Amygdala (tissue), 56 donors: ENCODE measurements around the gene EEF1G.
"Not testable (repeated sequence)": the region's sequence is repeated elsewhere in the genome, so short reads cannot be mapped to it uniquely, and the experiment has no call there.

Source experiments
- DNase-seq, 56 donors: peaks; one replicate each; lab custom pipeline; 2025; lab: John Stamatoyannopoulos, UW

EEF1G gene

DNA sequence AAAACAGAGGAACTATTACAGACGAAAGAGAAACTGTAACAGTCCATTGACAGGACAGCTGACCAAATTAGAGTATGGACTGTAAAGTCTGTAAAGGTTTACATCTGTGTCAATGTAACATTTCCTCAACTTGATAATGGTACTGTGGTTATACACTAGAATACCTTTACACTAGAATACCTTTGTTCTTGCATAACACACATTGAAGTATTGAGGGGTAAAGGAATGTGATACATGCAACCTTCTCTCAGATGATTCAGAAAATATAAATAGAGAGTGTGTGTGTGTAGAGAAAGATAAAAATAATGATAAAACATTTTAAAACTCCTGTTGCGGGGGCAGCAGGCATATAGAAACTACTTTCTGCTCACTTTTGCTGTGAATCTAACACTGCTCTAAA lies 5.6 kb upstream of the EEF1G start:
- DNase-seq, result no peak

DNA sequence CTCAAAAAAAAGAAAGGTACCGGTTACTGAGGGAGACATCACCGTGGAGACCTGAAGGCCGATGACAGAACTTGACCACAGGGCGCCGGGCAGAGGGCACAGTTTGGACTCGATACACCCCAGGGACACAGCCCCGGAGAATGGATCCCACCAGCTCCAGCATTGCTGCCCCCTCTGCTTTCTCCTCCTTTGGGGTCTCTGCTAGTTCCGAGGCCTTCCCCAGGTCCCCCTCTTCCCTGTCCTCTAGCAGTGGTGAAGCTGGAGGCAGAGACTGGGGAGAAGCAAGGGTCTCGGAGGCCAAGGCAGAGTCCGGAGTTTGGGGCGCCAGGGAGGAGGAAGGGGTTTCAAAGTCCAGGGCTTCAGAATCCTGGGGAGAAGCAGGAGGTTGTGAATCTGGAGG lies 4.8 kb upstream of the EEF1G start:
- no peak for DNase-seq

DNA sequence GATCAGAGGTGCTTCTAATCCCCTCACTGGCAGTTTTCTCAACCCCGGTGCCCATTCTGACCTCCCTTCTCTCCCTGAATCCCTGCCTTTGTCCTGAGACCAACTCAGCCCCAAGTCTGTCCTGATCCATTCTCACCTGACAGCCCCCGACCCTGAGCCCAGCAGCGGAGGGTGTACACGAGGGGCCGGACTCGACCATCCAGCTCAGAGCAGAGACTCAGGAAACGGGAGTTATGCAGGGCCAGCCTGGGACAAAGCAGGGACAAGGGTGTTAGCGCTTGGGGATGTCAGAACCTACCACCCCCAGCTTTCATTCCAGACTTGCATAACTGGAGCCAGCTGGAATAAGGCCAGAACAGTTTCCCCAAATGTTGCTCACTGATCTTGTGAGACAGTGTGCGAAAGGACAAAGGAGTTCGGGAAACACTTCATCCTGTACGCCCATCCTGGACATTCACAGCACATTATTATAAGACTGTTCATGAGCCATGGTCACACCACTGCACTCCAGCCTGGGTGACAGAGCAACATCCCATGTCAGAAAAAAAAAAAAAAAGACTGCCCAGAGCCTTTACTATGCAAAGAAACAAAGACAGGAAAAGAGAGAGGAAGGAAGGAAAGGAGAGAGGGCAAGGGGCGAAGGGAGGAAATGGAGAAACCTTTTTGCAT lies 3.5 kb upstream of the EEF1G start:
- no peak for DNase-seq

DNA sequence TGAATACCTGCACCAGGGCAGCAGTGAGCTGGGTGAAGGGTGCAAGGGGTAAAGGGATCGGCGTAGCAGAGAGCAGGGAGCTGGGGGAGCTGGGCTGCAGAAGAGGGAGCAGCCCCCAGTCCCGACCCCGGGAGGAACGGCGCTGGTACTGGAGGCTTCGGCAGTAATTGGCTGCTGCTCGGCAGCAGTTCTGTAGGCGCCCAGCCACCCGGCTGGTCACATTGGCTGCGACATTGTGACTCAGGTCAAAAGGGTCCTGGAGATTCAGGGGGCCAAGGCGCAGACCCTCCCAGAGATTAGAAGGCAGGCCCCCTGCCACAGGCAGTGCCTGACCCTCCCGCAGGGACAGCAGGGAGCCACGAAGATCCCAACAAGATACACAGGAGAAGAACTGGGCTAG lies 2.1 kb upstream of the EEF1G start:
- no peak for DNase-seq

DNA sequence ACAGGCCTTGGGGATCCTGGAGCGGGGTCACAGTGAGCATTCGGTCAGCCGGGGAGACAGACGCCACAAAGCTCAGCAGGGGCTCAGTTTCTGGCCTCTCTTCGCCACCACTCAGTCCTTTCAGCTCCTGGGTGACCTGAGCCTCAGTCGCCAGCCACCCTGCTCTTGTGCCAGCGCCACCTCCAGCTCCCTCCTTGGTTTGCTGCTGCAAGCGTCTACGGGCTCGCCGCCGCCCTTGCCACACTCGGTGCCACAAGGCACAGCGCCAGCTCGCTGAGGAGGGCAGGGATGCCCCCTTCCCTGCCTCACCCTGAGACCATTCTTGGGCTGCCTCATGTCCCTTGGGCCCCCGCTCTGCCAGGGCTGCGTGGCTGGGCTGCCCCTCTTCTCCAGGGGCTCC lies 1.5 kb upstream of the EEF1G start:
- no peak for DNase-seq

DNA sequence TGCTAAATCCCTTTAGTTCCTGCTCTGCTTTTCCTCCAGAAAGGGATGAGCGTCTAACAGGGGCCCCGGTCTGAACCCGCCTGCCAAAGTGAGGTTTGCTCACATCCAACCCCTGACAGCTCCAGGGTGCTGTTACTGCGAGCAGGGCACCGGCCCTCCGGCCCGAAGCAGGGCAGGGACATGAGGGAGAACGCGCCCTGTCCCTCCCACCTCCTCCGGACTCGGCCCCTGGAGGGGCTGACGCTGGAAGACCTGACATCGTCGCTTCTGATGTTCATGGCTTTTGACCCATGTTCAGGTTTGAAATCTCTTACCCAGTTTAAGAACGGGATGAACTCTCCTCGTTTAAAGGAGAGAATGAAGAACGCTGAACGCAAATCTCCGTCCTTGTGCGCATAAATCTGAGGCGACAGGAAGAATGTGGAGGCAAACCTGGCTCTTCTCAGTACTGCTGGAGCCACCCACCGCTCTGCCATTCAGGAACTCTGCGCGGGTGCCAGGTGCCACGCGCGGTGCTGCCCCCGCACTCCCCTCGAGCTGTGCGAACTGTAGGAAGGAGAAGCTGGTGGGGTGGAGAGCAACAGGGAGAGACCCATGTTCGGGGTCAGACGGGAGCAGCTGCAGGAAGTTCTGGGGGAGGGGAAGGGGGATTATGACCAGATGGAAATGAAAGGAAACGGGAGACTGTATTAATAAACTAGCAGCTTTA lies 826 bp upstream of the EEF1G start:
- DNase-seq, result peak in 20 of 56 donors; percentile 15 to 66 (median 45)

DNA sequence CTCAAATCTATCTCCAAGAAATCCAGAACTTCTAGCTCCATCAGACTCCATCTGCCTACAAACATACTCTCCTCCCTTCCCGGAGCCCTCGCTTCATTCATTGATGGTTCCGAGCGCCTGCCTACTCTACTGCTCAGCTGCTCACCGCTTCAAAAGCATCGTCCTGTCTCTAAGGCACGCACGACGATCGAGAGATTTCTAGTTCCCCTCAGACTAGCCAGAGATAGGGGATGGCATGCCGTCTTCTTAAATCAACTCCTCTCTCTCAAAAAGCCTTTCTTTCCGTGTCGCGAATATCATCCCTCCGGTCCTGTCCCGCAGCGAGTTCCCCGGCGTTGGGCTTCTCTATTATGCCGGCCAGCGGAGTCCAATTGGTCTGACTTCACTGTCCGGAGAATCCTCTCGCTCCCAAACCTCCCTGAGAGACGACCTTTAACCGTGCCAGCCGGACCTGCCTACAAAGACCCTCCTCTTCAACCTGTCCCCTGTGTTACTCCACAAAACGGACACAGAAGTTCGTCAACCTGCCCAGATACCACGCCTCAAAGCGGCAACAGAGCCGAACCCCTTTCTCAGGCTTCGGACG lies 592 bp downstream of the EEF1G start:
- DNase-seq, result peak in 5 of 56 donors; percentile 45 to 60 (median 51)

DNA sequence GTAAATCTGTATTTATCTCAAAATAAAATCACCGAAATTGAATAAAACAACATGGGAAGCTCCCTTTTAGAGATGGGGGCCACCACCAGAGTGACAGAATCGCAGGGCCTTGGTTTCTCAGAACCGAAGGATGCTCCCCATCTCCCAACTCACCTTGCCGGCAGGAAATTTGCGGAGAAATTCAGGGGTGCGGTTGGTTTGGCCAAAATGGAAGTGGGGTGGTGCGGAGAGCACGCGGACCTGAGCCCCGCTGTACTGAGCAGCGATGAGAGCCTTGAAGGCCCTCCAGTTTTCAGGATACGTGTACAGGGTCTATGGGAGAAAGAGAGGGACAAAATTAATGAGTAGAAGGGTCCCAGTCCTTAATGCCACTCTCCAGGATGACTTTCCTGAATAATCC lies 1.3 kb downstream of the EEF1G start:
- no peak for DNase-seq

DNA sequence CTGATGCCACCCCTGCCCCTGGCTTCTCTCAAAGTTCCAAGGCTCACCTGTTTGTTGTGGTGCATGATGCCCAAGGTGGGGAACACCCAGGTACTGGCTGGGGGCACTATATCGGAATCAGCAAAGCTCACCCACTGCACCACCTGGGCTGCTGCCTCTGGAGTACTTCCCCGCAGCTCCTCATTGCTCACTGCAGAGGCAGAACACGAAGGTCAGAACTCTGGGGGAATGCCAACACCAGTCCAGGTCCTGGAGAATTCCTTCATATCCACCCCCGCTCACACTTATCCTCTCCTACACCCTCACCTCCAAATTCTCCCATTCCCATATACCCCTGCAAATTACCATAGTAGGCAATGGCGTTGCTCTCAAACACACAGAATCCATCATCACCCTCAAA lies 2.2 kb downstream of the EEF1G start:
- not testable (repeated sequence) for DNase-seq

DNA sequence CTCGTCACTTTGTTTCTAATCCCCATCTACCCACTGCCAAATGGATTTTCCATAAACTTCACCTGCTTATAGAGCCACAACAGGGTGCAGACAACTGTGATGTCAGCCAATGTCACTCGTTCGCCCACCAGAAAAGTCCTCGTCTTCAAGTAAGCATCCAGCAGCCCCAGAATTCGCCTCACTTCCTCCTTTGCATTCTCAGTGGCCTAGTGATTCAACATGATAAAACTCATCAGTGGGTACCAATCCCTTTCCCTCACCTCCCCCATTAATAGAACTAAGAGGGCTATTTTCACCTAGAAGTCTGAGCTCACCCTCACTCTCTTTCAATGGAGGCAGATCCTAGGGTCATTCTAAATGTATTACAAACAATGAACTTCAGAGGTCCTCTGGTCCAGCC lies 2.8 kb downstream of the EEF1G start:
- not testable (repeated sequence) for DNase-seq

DNA sequence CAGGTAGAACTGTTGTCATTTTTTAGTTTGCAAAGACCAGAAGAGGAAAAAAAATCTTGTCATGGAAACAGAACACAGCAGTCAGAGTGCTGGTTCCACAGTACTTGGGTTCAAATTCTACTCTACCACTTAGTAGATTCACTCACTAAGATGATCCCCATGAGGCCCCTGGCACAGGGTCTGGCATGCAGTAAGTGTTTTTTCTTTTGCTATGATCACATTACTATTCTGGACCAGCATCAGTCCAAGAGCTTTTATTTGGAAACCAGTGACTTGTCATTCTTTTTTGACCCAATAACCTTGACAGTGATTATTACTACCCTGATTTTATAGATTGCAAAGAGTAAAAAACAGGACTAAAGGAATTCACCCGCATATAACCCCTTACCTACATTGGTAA lies 4.1 kb downstream of the EEF1G start:
- no peak for DNase-seq

DNA sequence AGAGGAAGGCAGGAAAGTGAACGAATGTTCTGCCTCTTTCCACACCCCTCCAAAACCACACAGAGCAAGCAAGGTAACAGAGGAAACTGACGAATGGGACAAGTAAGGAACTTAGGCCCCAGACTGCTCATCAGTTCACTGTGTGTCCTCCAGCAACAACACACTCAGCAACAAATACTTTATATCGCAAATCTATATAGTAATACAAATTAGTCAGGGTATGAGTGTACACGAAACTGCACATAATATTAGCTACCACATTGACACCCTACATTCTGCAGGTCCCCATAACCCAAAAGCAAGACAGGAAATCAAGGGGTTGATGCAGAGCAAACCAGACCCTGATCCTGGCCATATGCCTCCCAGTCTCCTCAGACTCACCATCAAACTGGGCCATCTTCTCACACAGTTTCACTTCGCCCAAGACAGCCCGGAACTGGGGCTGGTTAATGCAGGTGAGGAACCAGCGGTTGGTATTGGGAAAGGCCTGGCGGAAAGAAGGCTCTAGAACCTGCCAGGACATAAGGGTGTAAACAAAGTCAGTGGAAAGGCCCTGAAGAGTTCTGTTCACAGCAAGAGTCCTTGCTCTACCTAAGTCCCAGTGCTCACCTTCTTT lies 6.6 kb downstream of the EEF1G start:
- DNase-seq, result no peak

DNA sequence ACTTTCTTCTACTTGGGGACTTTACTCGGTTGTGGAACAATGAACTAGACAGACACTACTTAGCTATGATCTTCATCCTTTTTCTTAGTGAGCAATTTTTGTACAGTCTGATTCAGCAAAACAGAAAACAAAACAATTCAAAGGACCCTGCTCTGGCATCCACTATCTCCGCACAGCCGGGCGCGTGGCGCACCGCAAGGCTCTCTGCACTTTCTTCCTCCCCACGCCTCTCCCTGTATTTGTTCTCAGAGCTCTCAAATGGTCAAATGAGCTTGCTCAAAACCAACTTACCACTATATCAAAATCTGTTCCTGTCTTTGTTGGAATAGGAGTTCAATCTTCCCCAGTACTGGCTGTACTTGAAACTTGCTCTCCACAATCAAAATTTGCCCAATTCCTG lies 7.4 kb downstream of the EEF1G start:
- DNase-seq, result no peak

DNA sequence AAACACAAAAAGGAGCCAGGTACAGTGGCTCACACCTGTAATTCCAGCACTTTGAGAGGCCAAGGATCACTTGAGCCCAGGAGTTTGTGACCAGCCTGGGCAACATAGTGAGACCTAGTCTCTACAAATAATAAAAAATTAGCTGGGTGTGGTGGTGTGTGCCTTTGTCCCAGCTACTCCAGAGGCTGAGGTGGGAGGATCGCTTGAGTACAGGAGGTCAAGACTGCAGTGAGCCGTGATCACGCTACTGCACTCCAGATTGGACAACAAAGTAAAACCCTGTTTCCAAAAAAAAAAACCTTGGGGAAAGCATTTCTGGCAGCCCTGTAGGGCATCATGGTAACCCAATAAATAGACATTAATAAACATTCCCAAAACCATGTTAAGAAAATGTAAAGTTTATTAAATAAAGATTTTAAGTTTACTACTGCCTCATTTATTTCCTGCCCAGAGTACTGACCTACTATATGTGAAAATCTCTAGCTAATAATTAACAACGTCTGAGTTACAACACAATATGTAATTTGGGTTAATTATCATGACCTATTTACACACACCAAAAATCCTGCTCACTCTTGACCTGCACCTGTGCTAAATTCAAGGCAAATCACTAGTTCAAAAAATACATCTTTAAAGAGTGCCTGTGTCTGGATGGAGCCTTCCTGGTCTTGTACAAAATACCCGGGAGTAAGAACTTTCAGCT lies 8.4 kb downstream of the EEF1G start:
- no peak for DNase-seq

DNA sequence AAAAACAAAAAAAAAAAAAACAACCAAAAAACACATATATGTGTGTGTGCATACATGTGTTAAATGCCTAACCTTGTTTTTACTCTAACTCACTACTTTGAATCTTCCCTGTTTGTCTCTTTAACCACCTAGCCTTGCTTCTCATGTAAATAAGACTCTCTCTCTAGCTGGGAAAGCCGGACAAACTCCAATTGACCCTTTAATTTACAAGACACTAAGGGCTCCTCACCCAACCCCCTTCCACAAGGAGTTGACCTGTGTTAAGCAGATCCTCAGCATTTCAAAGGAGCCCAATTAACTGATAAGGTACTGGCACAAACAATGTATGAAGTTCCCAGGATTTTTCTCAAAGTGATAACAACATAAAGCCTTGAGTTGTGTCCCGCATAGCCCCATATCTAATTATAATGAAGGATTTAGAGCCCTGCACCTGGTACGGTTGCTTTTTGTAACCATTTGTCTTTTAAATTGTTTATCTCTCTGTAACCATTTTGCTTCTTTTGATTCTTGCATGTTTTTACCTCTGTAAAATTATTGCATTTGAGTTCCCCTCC lies 11.9 kb downstream of the EEF1G start:
- not testable (repeated sequence) for DNase-seq

DNA sequence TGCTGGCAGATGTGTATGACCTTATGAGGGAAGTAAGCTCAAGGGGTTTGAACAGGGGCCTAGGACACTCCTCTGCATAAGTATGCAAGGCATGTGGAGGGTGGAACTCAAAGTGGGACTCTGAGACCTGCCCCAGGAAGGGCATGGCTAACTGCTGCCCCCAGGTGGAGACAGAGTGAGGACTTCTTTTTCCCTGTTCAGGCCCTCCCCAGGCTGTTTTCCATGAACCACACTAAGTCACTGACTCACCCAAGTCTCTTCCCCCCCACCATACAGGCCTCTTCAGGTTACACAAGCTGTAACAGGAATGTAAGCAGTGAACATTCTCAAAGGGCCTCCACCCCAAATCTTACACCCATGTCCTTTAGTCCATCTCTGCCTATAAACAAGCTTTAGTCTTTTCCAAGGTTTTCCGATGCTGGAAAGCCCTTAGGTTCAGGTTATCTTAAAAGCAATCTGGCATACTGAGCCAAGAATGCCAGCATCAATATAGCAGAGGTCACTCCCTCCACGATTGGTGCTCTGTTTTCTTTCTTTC lies 13.1 kb downstream of the EEF1G start:
- DNase-seq, result peak in 14 of 56 donors; percentile 18 to 58 (median 26)

DNA sequence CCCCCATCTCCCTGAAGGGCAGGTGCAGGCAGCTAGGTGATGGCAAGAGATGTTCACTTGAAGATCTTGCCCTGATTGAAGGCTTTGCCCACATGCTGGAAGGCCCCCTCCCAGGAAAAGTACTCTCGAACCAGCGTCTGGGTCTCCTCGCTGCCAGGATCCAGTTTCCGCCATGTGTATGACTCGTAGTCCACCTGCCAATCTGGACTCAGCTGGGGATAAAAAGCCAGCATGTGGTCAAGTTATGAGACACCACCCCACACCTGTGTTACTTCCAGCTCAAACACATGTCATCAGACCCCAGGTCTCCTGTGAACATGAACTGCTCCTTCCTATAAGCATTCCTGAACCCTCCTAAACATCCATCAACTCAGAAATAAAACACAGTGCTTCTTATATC lies 14.1 kb downstream of the EEF1G start:
- not testable (repeated sequence) for DNase-seq

DNA sequence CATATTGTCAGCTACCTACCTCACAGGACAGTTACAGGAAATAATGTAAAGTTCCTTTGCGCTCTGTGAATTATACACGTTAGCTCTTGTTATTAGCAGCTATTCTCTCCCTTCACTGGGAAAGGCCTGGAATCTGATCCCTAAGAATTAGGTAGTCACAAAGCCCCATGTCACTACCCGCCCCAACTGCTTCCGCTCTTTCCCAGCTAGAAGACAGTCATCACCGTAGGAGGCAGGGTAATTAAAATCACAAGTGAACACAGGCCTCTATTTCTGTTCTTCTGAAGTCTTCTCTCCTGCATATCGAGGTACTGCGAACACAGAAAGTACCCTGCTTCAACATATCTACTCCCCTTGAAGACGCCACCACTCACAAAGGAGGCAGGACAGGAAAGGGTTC lies 14.5 kb downstream of the EEF1G start:
- DNase-seq, result no peak

DNA sequence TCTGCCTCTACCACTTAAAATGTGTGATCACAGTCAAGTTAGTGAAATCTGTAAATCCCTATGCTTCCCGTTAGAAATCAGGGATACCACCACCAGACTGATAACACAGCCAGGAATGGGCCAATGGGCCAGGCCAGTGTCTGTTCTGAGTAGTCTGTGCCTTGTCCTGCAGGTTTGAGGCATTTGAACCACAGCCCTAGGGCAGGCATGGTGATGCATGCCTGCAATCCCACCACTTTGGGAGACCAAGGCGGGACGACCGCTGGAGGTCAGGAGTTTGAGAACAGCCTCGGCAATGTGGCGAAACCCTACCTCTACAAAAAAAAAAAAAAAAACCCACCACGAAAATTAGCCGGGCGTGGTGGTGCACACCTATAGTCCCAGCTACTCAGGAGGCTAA lies 15.0 kb downstream of the EEF1G start:
- no peak for DNase-seq

DNA sequence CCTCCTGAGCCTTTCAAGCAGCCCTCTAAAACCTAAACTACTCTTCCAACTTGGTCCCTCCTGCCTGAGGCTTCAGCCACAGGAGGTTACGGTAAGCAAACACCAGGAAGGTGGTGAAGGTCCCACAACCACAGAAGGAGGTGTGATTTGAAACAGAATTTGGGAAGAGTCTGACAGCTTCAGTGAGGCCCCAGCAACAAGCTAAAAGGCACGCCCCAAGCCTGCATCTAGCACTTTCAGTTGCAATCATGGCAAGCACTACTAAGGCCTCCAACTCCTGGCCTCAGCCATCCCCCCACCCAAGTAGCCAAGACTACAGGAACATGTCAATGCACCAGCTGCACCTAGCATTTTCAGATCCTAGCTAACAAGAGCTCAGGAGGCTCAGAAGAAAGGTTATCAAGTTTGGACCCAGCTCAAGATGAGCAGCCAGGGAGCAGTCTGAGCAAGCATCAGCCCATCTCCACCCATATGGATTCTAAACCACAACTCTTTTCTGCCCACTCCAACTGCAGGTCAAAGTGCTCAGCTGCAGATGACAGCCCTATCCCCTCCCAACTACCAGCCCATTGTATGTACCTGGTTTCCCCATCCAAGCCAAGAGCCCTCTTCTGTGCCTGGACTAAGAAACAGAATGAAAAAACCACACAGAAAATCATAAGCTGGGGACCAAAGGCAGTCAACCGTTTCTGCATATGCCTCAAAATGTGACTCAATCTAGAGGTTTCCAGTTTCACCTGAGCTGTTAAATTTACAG lies 16.6 kb downstream of the EEF1G start:
- DNase-seq, result no peak
